Measurements from ENCODE around the gene TMEM125. TPM values are rescaled to one million over a fixed set of nuclear protein-coding genes. Genes with fewer than 3 reads are reported as not detected.

The TMEM125 gene
- total RNA-seq, 2 donors from 2014 or later: 18.3 to 29.9 TPM

GRCh38 chr1:43319288-43319687 is 49.5 kb downstream of the TMEM125 start:
- Histone ChIP-seq H3K27me3 (replicated peaks; ENCODE audit: insufficient read depth) (no peaks in the 10 kb centered on the region), H3K4me3 (no peak overlapping the region), H3K27ac (peak overlapping the region in 1 of 2 donors; percentile 33), H3K4me1 (replicated peaks) (no peaks in the 10 kb centered on the region), H3K36me3 (no peaks in the 10 kb centered on the region), H3K9me3 (no peaks in the 10 kb centered on the region)
- 82% methylated on average over 5 of the region's 5 CpGs for WGBS
- intact Hi-C loops (cut with DNase I): no loop called here
- TF ChIP-seq POLR2A (IDR thresholded peaks at IDR 0.05) (no peak), CTCF (IDR thresholded peaks at IDR 0.05) (no peak), POLR2AphosphoS5 (IDR thresholded peaks at IDR 0.05) (no peak)
- no peak for DNase-seq (ENCODE audit: low spot score)

DNA sequence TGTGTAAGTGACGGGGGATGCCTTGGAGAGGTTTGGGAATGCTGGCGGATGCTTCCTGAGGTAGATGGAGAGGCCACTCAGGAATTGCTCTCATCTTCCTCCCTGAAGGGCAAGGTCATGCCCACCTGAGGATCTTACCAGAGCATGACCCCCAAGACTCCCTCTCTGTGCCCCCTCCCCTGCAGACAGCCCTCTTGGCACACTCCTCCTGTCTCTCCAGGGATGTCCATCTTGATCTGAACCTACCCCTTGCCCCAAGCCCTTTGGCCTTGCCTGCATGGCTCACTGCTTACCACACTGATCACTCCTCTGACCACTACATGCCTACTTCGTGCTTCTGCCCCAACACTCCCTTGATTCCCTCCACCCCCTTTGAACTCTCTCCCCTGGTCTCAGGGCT is 50.0 kb downstream of the TMEM125 start:
- TF ChIP-seq CTCF (IDR thresholded peaks at IDR 0.05): no peak
- H3K4me1 ChIP-seq (replicated peaks): no peaks in the 10 kb centered on the region
- H3K27me3 ChIP-seq (replicated peaks; ENCODE audit: insufficient read depth): no peaks in the 10 kb centered on the region
- H3K27ac ChIP-seq: no peak overlapping the region
- DNase-seq (ENCODE audit: low spot score): no peak
- H3K4me3 ChIP-seq: no peak overlapping the region
- H3K9me3 ChIP-seq: no peaks in the 10 kb centered on the region
- intact Hi-C loops (cut with DNase I): no loop called here
- H3K36me3 ChIP-seq: no peaks in the 10 kb centered on the region
- WGBS: 65% methylated on average over 3 of the region's 3 CpGs

- H3K27me3 ChIP-seq (replicated peaks; ENCODE audit: insufficient read depth): no peaks in the 10 kb centered on the region
- no peak for DNase-seq (ENCODE audit: low spot score)
- TF ChIP-seq CTCF (IDR thresholded peaks at IDR 0.05) (no peak), POLR2AphosphoS5 (IDR thresholded peaks at IDR 0.05) (no peak), POLR2A (IDR thresholded peaks at IDR 0.05) (no peak)
- H3K9me3 ChIP-seq: no peaks in the 10 kb centered on the region
- intact Hi-C loops (cut with DNase I): no loop called here
- H3K36me3 ChIP-seq: no peaks in the 10 kb centered on the region
- H3K4me3 ChIP-seq: no peak overlapping the region
- 94% methylated on average over 16 of the region's 16 CpGs for WGBS
- no peak overlapping the region for H3K27ac ChIP-seq
- H3K4me1 ChIP-seq (replicated peaks): no peaks in the 10 kb centered on the region
Observed at GRCh38 chr1:43321331-43321891, 51.6 kb downstream of the TMEM125 start.

DNA sequence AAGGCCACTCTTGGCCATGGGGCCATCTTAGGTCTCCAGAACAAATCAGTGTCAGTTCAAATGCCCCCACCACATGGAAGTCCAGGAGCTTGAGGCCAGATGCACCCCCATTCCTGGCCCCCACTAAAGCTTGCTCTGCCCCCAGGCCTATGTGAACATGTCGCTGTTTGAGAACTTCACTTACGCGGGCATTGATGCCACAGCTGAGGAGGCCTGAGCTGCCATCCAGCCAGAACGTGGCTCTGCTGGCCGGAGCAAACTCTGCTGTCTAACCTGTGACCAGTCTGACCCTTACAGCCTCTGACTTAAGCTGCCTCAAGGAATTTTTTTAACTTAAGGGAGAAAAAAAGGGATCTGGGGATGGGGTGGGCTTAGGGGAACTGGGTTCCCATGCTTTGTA is 52.7 kb downstream of the TMEM125 start:
- intact Hi-C loops (cut with DNase I): no loop called here
- WGBS: 90% methylated on average over 5 of the region's 5 CpGs
- no peaks in the 10 kb centered on the region for H3K27me3 ChIP-seq (replicated peaks; ENCODE audit: insufficient read depth)
- H3K4me1 ChIP-seq (replicated peaks): no peaks in the 10 kb centered on the region
- H3K9me3 ChIP-seq: no peaks in the 10 kb centered on the region
- H3K36me3 ChIP-seq: no peaks in the 10 kb centered on the region
- no peak overlapping the region for H3K27ac ChIP-seq
- no peak for DNase-seq (ENCODE audit: low spot score)
- TF ChIP-seq POLR2A (IDR thresholded peaks at IDR 0.05) (no peak), POLR2AphosphoS5 (IDR thresholded peaks at IDR 0.05) (no peak)
- no peak overlapping the region for H3K4me3 ChIP-seq

Other genes starting within 250 kb of the TMEM125 start
- 10 to 100 TPM; 65.7 to 70.7 TPM for gene EBNA1BP2, start 97.7 kb upstream of the TMEM125 start, total RNA-seq
- 1 to 10 TPM in 1 of 2 donors, under 1 TPM in 1; 0.14 to 4.7 TPM for gene CFAP57, start 97.7 kb upstream of the TMEM125 start, total RNA-seq
- gene C1orf210, start 15.6 kb downstream of the TMEM125 start, total RNA-seq: 10 to 100 TPM in 1 of 2 donors, 1 to 10 TPM in 1; 5.5 to 21.7 TPM
- 10 to 100 TPM; 18.7 to 21.7 TPM for gene TIE1, start 31.0 kb downstream of the TMEM125 start, total RNA-seq
- not detected for gene MPL, start 67.8 kb downstream of the TMEM125 start, total RNA-seq
- 10 to 100 TPM in 1 of 2 donors, 1 to 10 TPM in 1; 2.2 to 14.9 TPM for gene CDC20, start 89.0 kb downstream of the TMEM125 start, total RNA-seq
- 10 to 100 TPM; 48.6 to 62.0 TPM for gene ELOVL1, start 98.0 kb downstream of the TMEM125 start, total RNA-seq
- gene MED8, start 119.8 kb downstream of the TMEM125 start, total RNA-seq: 10 to 100 TPM; 36.9 to 43.2 TPM
- gene SZT2, start 119.9 kb downstream of the TMEM125 start, total RNA-seq: 10 to 100 TPM; 30.3 to 76.9 TPM
- 100 to 1,000 TPM in 1 of 2 donors, 10 to 100 TPM in 1; 67.7 to 104 TPM for gene HYI, start 183.9 kb downstream of the TMEM125 start, total RNA-seq

All from prostate gland (tissue), 2 donors.